Neural progenitor cell (in vitro differentiated cells): Measurements from ENCODE around the gene SAMD3. TPM values are rescaled to one million over a fixed set of nuclear protein-coding genes. Genes with fewer than 3 reads are reported as not detected.

Source experiments
- DNase-seq: peaks from one replicate; pipeline ENCODE4 v3.0.0-alpha.2; 2016; ENCODE audit warnings: low spot score
- H2AFZ ChIP-seq: fragments of 200-600 bp; sonication (generic); replicated peaks from 2 replicates; pipeline ENCODE4 v1.6.1; 2016; ENCODE audit warnings: antibody characterized with exemption
- H3F3A ChIP-seq: fragments of 200-600 bp; sonication (generic); 2 replicates; pipeline ENCODE4 v1.6.1; 2016; ENCODE audit warnings: antibody characterized with exemption, low read depth
- H3K27ac ChIP-seq: fragments of 200-600 bp; sonication (generic); 2 replicates; pipeline ENCODE4 v1.5.1; 2016; ENCODE audit warnings: mild to moderate bottlenecking
- H3K27me3 ChIP-seq: fragments of 200-600 bp; sonication (generic); 2 replicates; pipeline ENCODE4 v1.6.1; 2016; ENCODE audit warnings: mild to moderate bottlenecking, moderate library complexity
- H3K36me3 ChIP-seq: fragments of 200-600 bp; sonication (generic); 2 replicates; pipeline ENCODE4 v1.5.1; 2016
- H3K4me1 ChIP-seq: fragments of 200-600 bp; sonication (generic); 2 replicates; pipeline ENCODE4 v1.6.1; 2016; ENCODE audit warnings: mixed run types
- H3K4me2 ChIP-seq: fragments of 200-600 bp; sonication (generic); 2 replicates; pipeline ENCODE4 v1.6.1; 2016
- H3K4me3 ChIP-seq: fragments of 200-600 bp; sonication (generic); 2 replicates; pipeline ENCODE4 v1.5.1; 2016
- H3K79me2 ChIP-seq: fragments of 200-600 bp; sonication (generic); 2 replicates; pipeline ENCODE4 v1.6.1; 2016; ENCODE audit warnings: low read depth
- H3K9ac ChIP-seq: fragments of 200-600 bp; sonication (generic); 2 replicates; pipeline ENCODE4 v1.6.1; 2016
- H3K9me3 ChIP-seq: fragments of 200-600 bp; sonication (generic); 2 replicates; pipeline ENCODE4 v1.5.1; 2016; ENCODE audit warnings: low read depth
- H4K20me1 ChIP-seq: fragments of 200-600 bp; sonication (generic); 2 replicates; pipeline ENCODE4 v1.6.1; 2016; ENCODE audit warnings: low read depth
- H3K27ac Mint-ChIP-seq: 3 replicates; pipeline ENCODE4 v1.8.0; 2021; ENCODE audit warnings: mixed read lengths
- H3K27me3 Mint-ChIP-seq: 2 replicates; pipeline ENCODE4 v1.8.0; 2022; ENCODE audit warnings: low read depth, mild to moderate bottlenecking, inconsistent platforms, moderate library complexity, mixed read lengths; ENCODE audit not compliant: insufficient read depth
- H3K36me3 Mint-ChIP-seq: 3 replicates; pipeline ENCODE4 v1.8.0; 2021; ENCODE audit warnings: mixed read lengths
- H3K4me1 Mint-ChIP-seq: 3 replicates; pipeline ENCODE4 v1.8.0; 2021; ENCODE audit warnings: mixed read lengths
- H3K4me3 Mint-ChIP-seq: 3 replicates; pipeline ENCODE4 v1.8.0; 2021; ENCODE audit warnings: mild to moderate bottlenecking, moderate library complexity, mixed read lengths
- H3K9me3 Mint-ChIP-seq: 3 replicates; pipeline ENCODE4 v1.8.0; 2020; ENCODE audit warnings: mixed read lengths
- EZH2 ChIP-seq: fragments of 200-600 bp; sonication (generic); IDR thresholded peaks from 2 replicates; pipeline ENCODE4 v1.6.1; 2017; ENCODE audit warnings: antibody characterized with exemption, mild to moderate bottlenecking, moderate library complexity
- EZH2phosphoT487 ChIP-seq: fragments of 200-600 bp; sonication (generic); IDR thresholded peaks from 2 replicates; pipeline ENCODE4 v1.6.1; 2017; ENCODE audit warnings: antibody characterized with exemption
- total RNA-seq: library from RNA; depleted of rRNA; stranded (reverse); fragments of >200 nt; gene quantifications from 2 replicates; pipeline ENCODE4 v1.2.3, GENCODE V29; 2015; ENCODE audit warnings: low replicate concordance
- TF ChIP-seq, protein P1 (sequence below): fragments of 200-600 bp; sonication (generic); IDR thresholded peaks from 2 replicates; pipeline ENCODE4 v1.5.1; 2017; ENCODE audit warnings: antibody characterized with exemption, mild to moderate bottlenecking

SAMD3 gene
- total RNA-seq, 1 donor from 2014 or later = 2.0 TPM

DNA sequence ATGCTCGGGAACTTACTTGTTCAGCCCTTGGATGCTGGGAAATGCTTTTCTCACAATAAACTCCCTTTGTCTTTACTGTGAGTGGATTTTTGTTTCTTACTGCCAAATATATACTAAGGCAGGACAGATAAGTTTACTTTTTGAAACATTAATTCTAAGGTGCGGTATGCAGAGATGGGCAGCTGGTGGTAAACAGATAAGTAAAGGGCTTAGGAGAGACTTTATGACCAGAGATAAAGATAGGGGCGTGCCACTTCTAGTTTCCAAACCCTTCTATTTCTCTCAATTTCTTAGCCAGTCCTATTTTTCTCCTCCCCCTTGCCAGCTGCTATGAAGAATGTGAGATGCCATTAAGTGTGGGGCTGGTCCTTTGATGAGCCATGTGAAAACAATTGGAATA is 16.3 kb downstream of the SAMD3 start:
- H3K27ac ChIP-seq = no peak overlapping the region
- no peaks in the 10 kb centered on the region for H3K79me2 ChIP-seq
- TF ChIP-seq EZH2 = no peak
- TF ChIP-seq EZH2phosphoT487 = no peak
- Mint-ChIP-seq H3K27me3 (peaks cover 4% of the 10 kb centered on the region), H3K36me3 (peaks cover 4% of the 10 kb centered on the region), H3K27ac (no peak overlapping the region), H3K4me1 (no peaks in the 10 kb centered on the region), H3K9me3 (peaks cover 4% of the 10 kb centered on the region), H3K4me3 (no peak overlapping the region)
- H3K4me3 ChIP-seq = no peak overlapping the region
- DNase-seq = no peak
- no peaks in the 10 kb centered on the region for H3F3A ChIP-seq
- no peak overlapping the region for H2AFZ ChIP-seq
- H3K36me3 ChIP-seq = no peaks in the 10 kb centered on the region
- no peaks in the 10 kb centered on the region for H4K20me1 ChIP-seq
- no peak overlapping the region for H3K4me2 ChIP-seq
- no peaks in the 10 kb centered on the region for H3K27me3 ChIP-seq
- no peaks in the 10 kb centered on the region for H3K4me1 ChIP-seq
- no peaks in the 10 kb centered on the region for H3K9me3 ChIP-seq
- H3K9ac ChIP-seq = no peak overlapping the region

GRCh38 chr6:130204322-130204721 is 18.4 kb downstream of the SAMD3 start:
- Histone ChIP-seq H3K27me3 (no peaks in the 10 kb centered on the region), H2AFZ (no peak overlapping the region), H3K79me2 (no peaks in the 10 kb centered on the region), H3K9me3 (no peaks in the 10 kb centered on the region), H3K36me3 (no peaks in the 10 kb centered on the region), H3F3A (no peaks in the 10 kb centered on the region), H3K4me2 (no peak overlapping the region), H3K4me3 (no peak overlapping the region), H3K4me1 (no peaks in the 10 kb centered on the region), H4K20me1 (no peaks in the 10 kb centered on the region), H3K27ac (no peak overlapping the region), H3K9ac (no peak overlapping the region)
- Mint-ChIP-seq H3K4me3 (no peak overlapping the region), H3K27me3 (peaks cover 4% of the 10 kb centered on the region), H3K27ac (no peak overlapping the region), H3K4me1 (no peaks in the 10 kb centered on the region), H3K36me3 (peaks cover 4% of the 10 kb centered on the region), H3K9me3 (peaks cover 4% of the 10 kb centered on the region)
- DNase-seq = no peak
- TF ChIP-seq, protein P1, sequence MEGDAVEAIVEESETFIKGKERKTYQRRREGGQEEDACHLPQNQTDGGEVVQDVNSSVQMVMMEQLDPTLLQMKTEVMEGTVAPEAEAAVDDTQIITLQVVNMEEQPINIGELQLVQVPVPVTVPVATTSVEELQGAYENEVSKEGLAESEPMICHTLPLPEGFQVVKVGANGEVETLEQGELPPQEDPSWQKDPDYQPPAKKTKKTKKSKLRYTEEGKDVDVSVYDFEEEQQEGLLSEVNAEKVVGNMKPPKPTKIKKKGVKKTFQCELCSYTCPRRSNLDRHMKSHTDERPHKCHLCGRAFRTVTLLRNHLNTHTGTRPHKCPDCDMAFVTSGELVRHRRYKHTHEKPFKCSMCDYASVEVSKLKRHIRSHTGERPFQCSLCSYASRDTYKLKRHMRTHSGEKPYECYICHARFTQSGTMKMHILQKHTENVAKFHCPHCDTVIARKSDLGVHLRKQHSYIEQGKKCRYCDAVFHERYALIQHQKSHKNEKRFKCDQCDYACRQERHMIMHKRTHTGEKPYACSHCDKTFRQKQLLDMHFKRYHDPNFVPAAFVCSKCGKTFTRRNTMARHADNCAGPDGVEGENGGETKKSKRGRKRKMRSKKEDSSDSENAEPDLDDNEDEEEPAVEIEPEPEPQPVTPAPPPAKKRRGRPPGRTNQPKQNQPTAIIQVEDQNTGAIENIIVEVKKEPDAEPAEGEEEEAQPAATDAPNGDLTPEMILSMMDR = no peak
- TF ChIP-seq EZH2 = no peak
- no peak for TF ChIP-seq EZH2phosphoT487

GRCh38 chr6:130203370-130203769 is 19.4 kb downstream of the SAMD3 start:
- H3K36me3 ChIP-seq = no peaks in the 10 kb centered on the region
- Mint-ChIP-seq H3K4me1 (no peaks in the 10 kb centered on the region), H3K27ac (no peak overlapping the region), H3K9me3 (peaks cover 4% of the 10 kb centered on the region), H3K27me3 (peaks cover 4% of the 10 kb centered on the region), H3K4me3 (no peak overlapping the region), H3K36me3 (peaks cover 4% of the 10 kb centered on the region)
- no peaks in the 10 kb centered on the region for H3K9me3 ChIP-seq
- no peaks in the 10 kb centered on the region for H3K4me1 ChIP-seq
- H3K79me2 ChIP-seq = no peaks in the 10 kb centered on the region
- no peaks in the 10 kb centered on the region for H4K20me1 ChIP-seq
- no peaks in the 10 kb centered on the region for H3F3A ChIP-seq
- no peak overlapping the region for H2AFZ ChIP-seq
- TF ChIP-seq, protein P1 = no peak
- TF ChIP-seq EZH2 (no peak), EZH2phosphoT487 (no peak)
- H3K4me3 ChIP-seq = no peak overlapping the region
- H3K4me2 ChIP-seq = no peak overlapping the region
- no peak overlapping the region for H3K27ac ChIP-seq
- H3K27me3 ChIP-seq = no peaks in the 10 kb centered on the region
- H3K9ac ChIP-seq = no peak overlapping the region
- DNase-seq = no peak

GRCh38 chr6:130202782-130203181 is 20.0 kb downstream of the SAMD3 start:
- Mint-ChIP-seq H3K27me3 (peaks cover 4% of the 10 kb centered on the region), H3K4me1 (no peaks in the 10 kb centered on the region), H3K4me3 (no peak overlapping the region), H3K36me3 (no peaks in the 10 kb centered on the region), H3K9me3 (no peaks in the 10 kb centered on the region), H3K27ac (no peak overlapping the region)
- Histone ChIP-seq H3K4me2 (no peak overlapping the region), H3K36me3 (no peaks in the 10 kb centered on the region), H3K9ac (no peak overlapping the region), H2AFZ (no peak overlapping the region), H4K20me1 (no peaks in the 10 kb centered on the region), H3K27ac (no peak overlapping the region), H3F3A (no peaks in the 10 kb centered on the region), H3K4me1 (no peaks in the 10 kb centered on the region), H3K79me2 (no peaks in the 10 kb centered on the region), H3K9me3 (no peaks in the 10 kb centered on the region), H3K4me3 (no peak overlapping the region), H3K27me3 (no peaks in the 10 kb centered on the region)
- DNase-seq = no peak
- TF ChIP-seq EZH2phosphoT487 (no peak), EZH2 (no peak)
- TF ChIP-seq, protein P1 = no peak
